SU-DHL-6 (cell line): ENCODE measurements around the gene MAPK13.

Experiments
- H2AFZ ChIP-seq: fragments of 200-600 bp; sonication (generic); 2 replicates; pipeline ENCODE4 v1.6.1; 2014; ENCODE audit warnings: low read depth, mild to moderate bottlenecking, moderate library complexity, mixed read lengths, antibody characterized with exemption, low read length; ENCODE audit not compliant: severe bottlenecking
- H3F3A ChIP-seq: fragments of 200-600 bp; shearing (Covaris generic); 2 replicates; pipeline ENCODE4 v1.6.0; 2016; ENCODE audit warnings: antibody characterized with exemption, mild to moderate bottlenecking; ENCODE audit not compliant: insufficient read depth
- H3K27ac ChIP-seq: fragments of 200-600 bp; sonication (generic); 2 replicates; pipeline ENCODE4 v1.5.1; 2016; ENCODE audit warnings: low read depth, mild to moderate bottlenecking, low read length, moderate library complexity, mixed read lengths
- H3K27me3 ChIP-seq: fragments of 200-600 bp; sonication (generic), shearing (Covaris generic); 2 replicates; pipeline ENCODE4 v1.6.0; 2014; ENCODE audit warnings: mild to moderate bottlenecking, low read length
- H3K36me3 ChIP-seq: fragments of 200-600 bp; sonication (generic); 2 replicates; pipeline ENCODE4 v1.6.1; 2014; ENCODE audit warnings: mild to moderate bottlenecking, low read length, mixed read lengths
- H3K4me2 ChIP-seq: fragments of 300-600, 200-600 bp; shearing (Covaris generic), sonication (generic); 2 replicates; pipeline ENCODE4 v1.6.0; 2014; ENCODE audit warnings: low read length, low read depth, mild to moderate bottlenecking; ENCODE audit not compliant: poor library complexity, severe bottlenecking
- H3K4me3 ChIP-seq: fragments of 200-600 bp; sonication (generic); 2 replicates; pipeline ENCODE4 v1.5.1; 2014; ENCODE audit warnings: antibody characterized with exemption, low read length, mild to moderate bottlenecking, mixed read lengths; ENCODE audit not compliant: insufficient read depth, poor library complexity, severe bottlenecking
- H3K79me2 ChIP-seq: fragments of 200-600 bp; sonication (generic); 2 replicates; pipeline ENCODE4 v1.6.1; 2014; ENCODE audit warnings: mild to moderate bottlenecking, low read length, moderate library complexity; ENCODE audit not compliant: insufficient read depth
- H3K9ac ChIP-seq: fragments of 200-600 bp; sonication (generic); 2 replicates; pipeline ENCODE4 v1.7.0; 2014; ENCODE audit warnings: mild to moderate bottlenecking, low read length
- H3K9me2 ChIP-seq: fragments of 200-600 bp; sonication (generic); replicated peaks from 2 replicates; pipeline ENCODE4 v1.6.1; 2014; ENCODE audit warnings: low read length; ENCODE audit not compliant: insufficient read depth
- H3K9me3 ChIP-seq: fragments of 200-600 bp; sonication (generic); 2 replicates; pipeline ENCODE4 v1.6.1; 2014; ENCODE audit warnings: low read length, mixed read lengths; ENCODE audit not compliant: insufficient read depth
- H4K20me1 ChIP-seq: fragments of 200-600 bp; sonication (generic); 2 replicates; pipeline ENCODE4 v1.6.1; 2014; ENCODE audit warnings: low read depth, mild to moderate bottlenecking, antibody characterized with exemption, low read length, moderate library complexity, mixed read lengths
- CTCF ChIP-seq: fragments of 200-600 bp; sonication (generic); IDR thresholded peaks from one replicate; pipeline ENCODE4 v1.5.1; 2017; ENCODE audit warnings: antibody characterized with exemption, mild to moderate bottlenecking, low read length, moderate library complexity; ENCODE audit not compliant: insufficient read depth, poor library complexity, severe bottlenecking
- EZH2phosphoT487 ChIP-seq: fragments of 200-600 bp; sonication (generic), shearing (Covaris generic); conservative IDR thresholded peaks from 2 replicates; pipeline ENCODE4 v1.6.1; 2018; ENCODE audit warnings: mild to moderate bottlenecking, antibody characterized with exemption, low read length, moderate library complexity, mixed read lengths

MAPK13 gene

GRCh38 chr6:36104836-36105235 is 25.5 kb upstream of the MAPK13 start:
- no peaks in the 10 kb centered on the region for H3K79me2 ChIP-seq
- no peak overlapping the region for H3K9ac ChIP-seq
- no peak overlapping the region for H3K4me2 ChIP-seq
- no peak overlapping the region for H3K4me3 ChIP-seq
- peaks cover 41% of the 10 kb centered on the region for H3F3A ChIP-seq
- no peak for TF ChIP-seq EZH2phosphoT487
- no peak for TF ChIP-seq CTCF
- no peaks in the 10 kb centered on the region for H4K20me1 ChIP-seq
- peaks cover 18% of the 10 kb centered on the region; the same call in 1 of the 2 replicates for H3K36me3 ChIP-seq
- H3K27ac ChIP-seq, result no peak overlapping the region
- H3K9me2 ChIP-seq, result no peaks in the 10 kb centered on the region
- H2AFZ ChIP-seq, result no peak overlapping the region
- no peaks in the 10 kb centered on the region for H3K27me3 ChIP-seq
- H3K9me3 ChIP-seq, result no peaks in the 10 kb centered on the region

GRCh38 chr6:36109092-36109491 is 21.2 kb upstream of the MAPK13 start:
- Histone ChIP-seq H3K9me2 (no peaks in the 10 kb centered on the region), H3K27me3 (no peaks in the 10 kb centered on the region), H3K36me3 (peaks cover 6% of the 10 kb centered on the region; the same call in 1 of the 2 replicates), H3K4me2 (peak overlapping the region; percentile 54), H3K27ac (peak overlapping the region; percentile 91), H2AFZ (no peak overlapping the region), H3K79me2 (peaks cover 9% of the 10 kb centered on the region; the same call in 1 of the 2 replicates), H3F3A (peaks cover 79% of the 10 kb centered on the region), H4K20me1 (no peaks in the 10 kb centered on the region), H3K4me3 (no peak overlapping the region), H3K9ac (peak overlapping the region; percentile 40), H3K9me3 (no peaks in the 10 kb centered on the region)
- no peak for TF ChIP-seq EZH2phosphoT487
- no peak for TF ChIP-seq CTCF

- Histone ChIP-seq H3K27ac (peak overlapping the region; percentile 91), H3K36me3 (peaks cover 6% of the 10 kb centered on the region; the same call in 1 of the 2 replicates), H3K9me2 (no peaks in the 10 kb centered on the region), H3F3A (peaks cover 84% of the 10 kb centered on the region), H3K4me2 (peak overlapping the region; percentile 54), H3K4me3 (no peak overlapping the region), H3K79me2 (peaks cover 9% of the 10 kb centered on the region; the same call in 1 of the 2 replicates), H3K27me3 (no peaks in the 10 kb centered on the region), H3K9me3 (no peaks in the 10 kb centered on the region), H3K9ac (peak overlapping the region; percentile 39), H2AFZ (no peak overlapping the region), H4K20me1 (no peaks in the 10 kb centered on the region)
- TF ChIP-seq CTCF (no peak), EZH2phosphoT487 (no peak)
Measured at GRCh38 chr6:36110050-36110449, 20.3 kb upstream of the MAPK13 start.
